Endometrium (tissue), 2 donors: Measurements from ENCODE around the gene ZFAND6.

Source experiments
- FAIRE-seq: peaks from 2 replicates; lab custom pipeline; 2012; peaks lifted over from hg19 to GRCh38; lab: Jason Lieb, UNC
- donor health status: control.
- donor health status: control.

Gene ZFAND6

DNA sequence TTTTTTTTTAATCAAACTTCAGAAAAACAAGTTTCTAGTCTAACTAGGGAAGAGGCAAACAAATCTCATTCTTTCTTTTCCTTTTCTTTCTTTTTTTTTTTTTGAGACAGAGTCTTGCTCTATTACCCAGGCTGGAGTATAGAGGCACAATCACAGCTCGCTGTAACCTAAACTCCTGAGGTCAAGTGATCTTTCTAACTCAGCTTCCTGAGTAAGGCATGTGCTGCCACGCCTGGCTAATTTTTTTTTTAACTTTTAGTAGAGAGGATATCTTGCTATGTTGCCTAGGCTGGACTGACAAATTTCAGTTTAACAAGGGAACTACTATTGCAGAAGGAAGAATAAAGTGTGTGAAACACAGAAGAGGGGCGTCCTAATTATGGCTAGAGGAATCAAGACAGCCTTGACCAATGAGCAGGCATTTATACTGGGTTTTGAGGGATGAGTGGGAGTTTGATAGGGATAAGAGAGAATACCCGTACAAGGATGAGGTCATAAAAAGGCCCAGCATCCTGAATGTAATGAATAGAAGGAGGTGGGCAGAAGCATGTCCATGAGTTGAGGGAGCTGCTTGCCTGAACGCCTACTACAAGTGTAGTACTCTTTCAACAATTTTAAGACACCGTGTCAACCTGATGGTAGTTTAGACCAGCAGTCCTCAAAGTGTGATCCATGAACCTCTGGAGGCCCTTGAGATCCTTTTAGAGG is 6.7 kb upstream of the ZFAND6 start:
- no peak for FAIRE-seq

DNA sequence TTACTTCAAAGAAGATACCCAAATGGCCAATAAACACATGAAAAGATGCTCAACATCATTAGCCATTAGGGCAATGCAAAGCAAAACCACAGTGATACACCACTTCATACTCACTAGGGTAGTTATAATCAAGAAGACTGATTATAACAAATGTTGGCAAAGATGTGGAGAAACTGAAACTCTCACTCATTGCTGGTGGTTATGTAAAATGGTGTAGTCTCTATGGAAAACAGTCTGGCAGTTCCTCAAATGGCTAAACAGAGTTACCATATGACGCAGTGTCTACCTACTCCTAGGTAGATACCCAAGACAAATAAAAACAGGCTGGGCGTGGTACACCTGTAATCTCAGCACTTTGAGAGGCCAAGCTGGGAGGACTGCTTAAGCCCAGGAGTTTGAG is 3.5 kb upstream of the ZFAND6 start:
- no peak for FAIRE-seq

DNA sequence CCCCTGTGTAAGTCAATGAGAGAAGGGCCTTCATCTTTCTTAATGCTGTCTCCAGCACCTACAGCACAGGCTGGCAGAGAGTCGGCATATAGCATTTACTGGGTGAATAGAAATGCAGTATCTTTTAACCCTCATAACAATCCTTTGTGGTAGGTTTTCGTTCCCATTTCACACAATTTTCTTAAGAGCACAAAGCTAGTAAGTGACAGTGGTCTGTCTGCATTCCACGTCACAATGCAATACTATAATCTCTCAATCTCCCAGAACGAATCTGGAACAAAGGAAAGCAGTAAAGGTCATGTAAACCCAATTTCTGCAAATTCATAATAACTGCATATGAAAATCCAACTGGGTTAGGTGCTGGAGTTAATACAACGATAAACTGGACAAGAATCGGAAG is 1.4 kb upstream of the ZFAND6 start:
- FAIRE-seq: no peak

DNA sequence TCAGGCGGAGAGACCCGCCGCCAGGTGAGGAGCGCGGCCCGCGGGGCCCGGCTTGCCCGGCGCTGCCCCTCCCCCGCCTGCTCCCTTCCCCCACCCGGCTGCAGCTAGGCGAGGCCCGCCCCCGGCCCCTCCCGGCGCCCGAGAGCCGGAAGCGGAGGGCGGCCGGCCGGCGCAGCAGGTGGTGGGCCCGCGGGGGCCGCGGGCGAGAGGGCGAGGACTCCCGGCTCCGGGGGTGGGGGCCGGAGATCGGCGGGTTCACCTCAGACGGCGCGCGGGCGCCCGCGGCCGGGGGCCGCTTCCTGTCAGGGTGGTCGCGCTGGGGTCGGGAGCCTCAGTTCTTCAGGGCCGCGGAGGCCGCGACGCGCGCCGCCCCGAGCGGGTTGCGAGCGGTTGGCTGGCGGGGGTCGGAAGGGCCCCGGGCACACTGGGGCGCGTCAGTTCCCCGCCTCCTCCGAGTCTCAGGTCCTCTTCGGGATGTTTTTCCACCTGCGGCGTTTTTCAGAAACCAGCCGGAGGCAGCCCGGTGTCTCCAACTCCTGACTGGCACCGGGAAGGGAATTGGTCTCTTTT is 395 bp downstream of the ZFAND6 start:
- no peak for FAIRE-seq

GRCh38 chr15:80060356-80061006 is 1.0 kb downstream of the ZFAND6 start:
- no peak for FAIRE-seq

- peak; percentile 77 for FAIRE-seq
Observed at GRCh38 chr15:80061582-80061981, 2.1 kb downstream of the ZFAND6 start.

- no peak for FAIRE-seq
Observed at GRCh38 chr15:80066912-80067311, 7.4 kb downstream of the ZFAND6 start.

DNA sequence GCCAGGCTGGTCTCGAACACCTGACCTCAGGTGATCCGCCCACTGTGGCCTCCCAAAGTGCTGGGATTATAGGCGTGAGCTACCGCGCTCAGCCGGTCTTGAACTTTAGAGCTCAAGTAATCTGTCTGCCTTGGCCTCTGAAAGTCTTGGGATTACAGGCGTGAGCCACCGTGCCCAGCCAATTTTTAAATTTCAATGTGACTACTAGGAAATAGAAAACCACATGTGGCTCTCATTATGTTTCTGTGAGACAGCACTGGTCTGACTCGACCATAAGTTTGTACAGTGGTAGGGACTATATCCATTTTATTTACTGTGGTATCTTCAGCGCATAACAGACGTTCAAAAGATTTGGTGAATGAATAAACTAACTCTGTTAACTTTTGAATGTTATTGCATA is 9.1 kb downstream of the ZFAND6 start:
- no peak for FAIRE-seq

- no peak for FAIRE-seq
Observed at GRCh38 chr15:80070840-80071239, 11.4 kb downstream of the ZFAND6 start.

GRCh38 chr15:80071652-80072051 is 12.2 kb downstream of the ZFAND6 start:
- no peak for FAIRE-seq

DNA sequence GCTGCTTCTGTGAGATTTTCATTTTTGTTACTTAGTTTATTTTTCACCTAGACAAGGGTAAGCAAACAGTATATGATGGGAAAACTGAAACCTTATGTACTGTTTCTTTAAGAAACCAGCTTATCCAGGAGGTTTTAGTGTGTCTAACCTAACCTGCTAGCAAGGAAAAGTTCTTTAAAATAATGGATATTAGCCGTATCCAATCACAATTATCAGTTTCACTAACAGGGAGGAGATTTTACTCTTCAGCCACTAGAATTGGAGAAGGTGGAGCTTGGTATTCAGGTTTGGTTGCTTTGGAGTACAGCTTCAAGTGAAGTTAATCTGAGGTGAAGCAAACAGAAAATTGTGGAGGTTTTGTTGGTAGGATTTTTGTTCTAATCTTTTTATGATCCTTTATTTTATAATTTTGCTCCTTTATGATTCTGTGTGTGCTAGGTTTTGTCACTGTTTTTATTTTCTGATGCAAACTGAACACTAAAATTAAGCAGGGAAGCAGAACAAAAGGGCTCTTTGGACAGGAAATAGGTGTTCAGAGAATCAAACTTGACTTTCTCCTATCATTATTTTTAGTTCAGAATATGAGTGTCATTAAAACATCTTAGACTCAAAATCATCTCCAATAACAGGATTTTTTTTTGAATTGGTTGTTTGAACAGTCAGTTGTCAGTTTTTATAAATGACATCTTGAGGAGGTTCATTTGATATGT is 13.0 kb downstream of the ZFAND6 start:
- FAIRE-seq: peak; percentile 97

DNA sequence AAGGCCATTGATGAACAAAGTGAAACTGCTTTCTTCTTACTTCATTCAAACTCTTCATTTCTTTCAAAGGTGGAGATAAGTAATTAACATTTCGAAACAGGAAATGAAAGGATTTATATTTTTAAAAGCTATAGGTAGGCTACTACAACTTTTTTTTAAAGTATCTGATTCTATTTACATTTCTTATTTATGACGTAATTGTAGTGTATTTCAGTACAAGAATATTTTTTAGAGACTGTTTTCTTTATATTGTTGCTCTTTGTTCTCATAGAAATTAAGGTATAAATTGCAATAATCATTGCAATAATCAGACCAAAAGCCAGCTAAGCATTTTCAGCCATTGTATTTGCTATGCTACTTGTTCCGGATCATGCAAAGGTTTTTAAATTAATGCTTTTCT is 13.7 kb downstream of the ZFAND6 start:
- no peak for FAIRE-seq

GRCh38 chr15:80076321-80077318 is 17.1 kb downstream of the ZFAND6 start:
- no peak for FAIRE-seq

DNA sequence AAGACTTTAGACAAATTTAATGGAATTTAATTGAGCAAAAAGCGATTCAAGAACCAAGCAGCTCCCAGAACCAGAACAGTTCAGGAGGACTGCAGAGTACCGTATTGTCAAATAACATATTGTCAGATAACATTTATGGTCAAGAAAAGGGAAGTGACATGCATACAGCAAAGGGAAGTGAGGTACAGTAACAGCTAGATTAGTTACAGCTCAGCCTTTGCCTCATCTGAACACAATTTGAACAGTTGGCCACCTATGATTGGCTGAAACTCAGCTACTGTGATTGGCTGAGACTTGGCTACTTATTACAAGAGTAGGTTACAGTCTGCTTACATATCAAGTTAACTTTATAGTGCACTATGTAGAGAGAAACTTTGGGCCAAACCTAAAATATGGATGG is 21.9 kb downstream of the ZFAND6 start:
- FAIRE-seq: no peak

DNA sequence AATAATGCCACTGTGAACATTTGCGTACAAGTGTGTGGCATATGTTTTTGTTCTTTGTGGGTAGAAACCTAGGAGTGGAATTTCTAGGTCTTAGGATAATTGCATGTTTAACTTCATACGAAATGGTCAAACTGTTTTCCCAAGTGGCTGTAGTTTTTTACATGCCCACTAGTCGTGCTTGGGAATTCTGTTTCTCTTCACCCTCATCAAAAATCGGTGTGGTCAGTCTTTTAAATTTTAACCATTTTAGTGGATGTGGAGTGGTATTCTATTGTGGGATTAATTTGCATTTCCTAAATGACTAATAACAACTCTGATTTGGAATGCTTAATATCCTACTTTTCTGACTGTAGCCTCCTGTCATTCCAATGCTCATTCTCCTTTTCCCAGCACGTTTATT is 27.6 kb downstream of the ZFAND6 start:
- no peak for FAIRE-seq

DNA sequence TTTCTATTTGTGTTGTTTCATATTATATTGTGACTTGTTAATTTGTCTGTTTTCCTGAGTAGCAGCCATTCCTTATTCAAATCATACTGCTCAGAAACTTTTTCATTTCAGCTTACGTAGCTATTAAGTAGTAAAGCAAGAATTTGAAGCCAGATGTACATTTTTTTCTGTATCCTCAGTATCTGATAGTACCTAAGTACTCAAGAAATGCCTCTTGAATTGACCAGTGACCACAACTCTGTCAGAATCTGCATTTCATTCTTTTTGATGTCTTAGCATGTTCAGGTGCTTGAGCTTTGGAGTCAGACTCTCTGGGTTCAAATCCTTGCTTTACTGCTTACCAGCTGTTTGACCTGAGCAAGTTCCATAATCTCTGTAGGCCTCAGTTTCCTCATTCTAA is 30.6 kb downstream of the ZFAND6 start:
- FAIRE-seq: no peak

GRCh38 chr15:80090879-80091503 is 31.5 kb downstream of the ZFAND6 start:
- FAIRE-seq: no peak

- no peak for FAIRE-seq
Observed at GRCh38 chr15:80093854-80094418, 34.5 kb downstream of the ZFAND6 start.

DNA sequence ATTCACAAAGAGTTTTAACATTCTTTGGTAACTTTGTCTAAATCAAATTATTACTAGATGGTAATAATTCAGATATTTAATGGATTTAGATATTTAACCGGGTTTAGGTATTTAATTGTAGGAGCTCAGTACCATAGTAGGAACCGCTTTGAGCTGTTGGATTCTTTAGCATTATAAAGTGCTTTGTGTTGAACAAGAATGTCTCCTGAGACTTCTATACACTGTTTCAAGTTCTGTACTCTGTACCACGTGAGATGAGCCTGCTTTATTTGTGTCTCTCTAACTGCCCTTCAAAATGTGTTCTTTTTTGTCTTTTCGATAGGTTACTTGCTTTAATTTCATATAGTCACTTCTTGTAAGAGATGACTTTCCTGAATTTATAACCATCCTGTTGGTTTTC is 36.0 kb downstream of the ZFAND6 start:
- no peak for FAIRE-seq

- FAIRE-seq: no peak
Observed at GRCh38 chr15:80095969-80096368, 36.5 kb downstream of the ZFAND6 start.

GRCh38 chr15:80098341-80098740 is 38.9 kb downstream of the ZFAND6 start:
- no peak for FAIRE-seq
